B cell (primary cell): ENCODE measurements around the gene FAM13C. TPM values are rescaled to one million over a fixed set of nuclear protein-coding genes. Genes with fewer than 3 reads are reported as not detected.

Experiments used
- ATAC-seq: fragments of 200-7000 bp; cut with Tn5 transposase; one replicate; pipeline ENCODE4 v1.10.0; 2021; ENCODE audit warnings: low read depth, mild to moderate bottlenecking, moderate number of reproducible peaks, moderate library complexity
- CTCF ChIA-PET: fragments of 350-600 bp; sonication (Branson Sonifier 250); formaldehyde crosslinking; loops from one replicate; lab custom pipeline; 2021; ENCODE audit warnings: antibody characterized with exemption, inconsistent platforms; lab: Charles Lee
- POLR2A ChIA-PET: fragments of 350-600 bp; sonication (Branson Sonifier 250); formaldehyde crosslinking; loops from one replicate; lab custom pipeline; 2021; ENCODE audit warnings: antibody characterized with exemption; lab: Charles Lee
- DNase-seq: peaks from one replicate; pipeline ENCODE4 v3.0.0; 2013
- H2AFZ ChIP-seq: 2 replicates; pipeline ENCODE4 v1.6.1; 2012; ENCODE audit warnings: mild to moderate bottlenecking, low read depth, low read length; ENCODE audit not compliant: insufficient read depth, poor library complexity, severe bottlenecking
- H3K27ac ChIP-seq, 2 donors: 1 replicate in 1 of 2; 2 replicates in 1 of 2; pipeline ENCODE4 v1.5.1; 2012 to 2013; ENCODE audit warnings: low read length in 2 of 2, mild to moderate bottlenecking in 2 of 2, moderate library complexity in 1 of 2
- H3K27me3 ChIP-seq, 4 experiments: fragments of 200-600 bp in 1 of 4; sonication (generic) in 1 of 4; replicated peaks in 1 of 4; 1 replicate in 2 of 4; 2 replicates in 2 of 4; pipeline versions ENCODE4 v1.6.1 to v1.7.0; 2013 to 2016; ENCODE audit warnings: low read length in 3 of 4, mild to moderate bottlenecking in 2 of 4, mixed read lengths in 1 of 4, moderate library complexity in 1 of 4; ENCODE audit not compliant: insufficient read depth in 4 of 4, control insufficient read depth in 3 of 4; ENCODE audit errors: control extremely low read depth in 1 of 4
- H3K36me3 ChIP-seq, 2 experiments: replicated peaks in 1 of 2; 1 replicate in 1 of 2; 2 replicates in 1 of 2; pipeline versions ENCODE4 v1.6.1 to v1.7.1; 2013; ENCODE audit warnings: low read length in 1 of 2; ENCODE audit not compliant: insufficient read depth in 2 of 2, control insufficient read depth in 1 of 2; ENCODE audit errors: control extremely low read depth in 1 of 2, extremely low read depth in 1 of 2
- H3K4me1 ChIP-seq, 2 donors: fragments of 200-600 bp in 1 of 2; sonication (generic) in 1 of 2; 1 replicate in 1 of 2; 2 replicates in 1 of 2; pipeline versions ENCODE4 v1.5.1 to v1.6.1; 2013 to 2017; ENCODE audit warnings: low read length in 2 of 2; ENCODE audit not compliant: control insufficient read depth in 2 of 2, insufficient read depth in 2 of 2
- H3K4me2 ChIP-seq: replicated peaks from 2 replicates; pipeline ENCODE3; 2012; ENCODE audit warnings: mild to moderate bottlenecking, low read depth, low read length; ENCODE audit not compliant: poor library complexity, severe bottlenecking
- H3K4me3 ChIP-seq, 5 experiments: fragments of 200-600 bp in 1 of 5; sonication (generic) in 1 of 5; 1 replicate in 3 of 5; 2 replicates in 2 of 5; pipeline versions ENCODE4 v1.5.1 to v1.7.0; 2011 to 2016; ENCODE audit warnings: low read length in 4 of 5, mild to moderate bottlenecking in 4 of 5, low read depth in 2 of 5, control low read depth in 1 of 5, moderate library complexity in 1 of 5; ENCODE audit not compliant: insufficient read depth in 1 of 5; ENCODE audit errors: control extremely low read depth in 1 of 5, extremely low read depth in 1 of 5
- H3K79me2 ChIP-seq: fragments of 200-600 bp; sonication (generic); one replicate; pipeline ENCODE4 v1.6.0; 2016; ENCODE audit warnings: low read length; ENCODE audit not compliant: control insufficient read depth, insufficient read depth
- H3K9ac ChIP-seq: fragments of 200-600 bp; sonication (generic); 2 replicates; pipeline ENCODE4 v1.6.1; 2017; ENCODE audit warnings: mild to moderate bottlenecking, low read length, moderate library complexity
- H3K9me3 ChIP-seq, 3 donors: one replicate each; pipeline versions ENCODE4 v1.6.1 to v1.7.1; 2013; ENCODE audit warnings: low read length in 2 of 3; ENCODE audit not compliant: control insufficient read depth in 2 of 3, insufficient read depth in 1 of 3; ENCODE audit errors: control extremely low read depth in 1 of 3
- H4K20me1 ChIP-seq: 2 replicates; pipeline ENCODE4 v1.6.0; 2012; ENCODE audit warnings: mild to moderate bottlenecking, low read length; ENCODE audit not compliant: insufficient read depth, control insufficient read depth, poor library complexity, severe bottlenecking
- H3K27ac Mint-ChIP-seq: one replicate; pipeline ENCODE4 v1.8.0; 2021; ENCODE audit warnings: mixed read lengths
- H3K27me3 Mint-ChIP-seq: one replicate; pipeline ENCODE4 v1.8.0; 2021; ENCODE audit warnings: mixed read lengths
- H3K4me1 Mint-ChIP-seq: one replicate; pipeline ENCODE4 v1.8.0; 2021; ENCODE audit warnings: mixed read lengths
- H3K4me3 Mint-ChIP-seq: one replicate; pipeline ENCODE4 v1.8.0; 2021; ENCODE audit warnings: mixed read lengths
- H3K9me3 Mint-ChIP-seq: one replicate; pipeline ENCODE4 v1.8.0; 2022; ENCODE audit warnings: mixed read lengths; ENCODE audit not compliant: insufficient read depth
- EZH2 ChIP-seq: IDR thresholded peaks from 2 replicates; pipeline ENCODE4 v1.6.1; 2012; ENCODE audit warnings: borderline replicate concordance, low read depth, mild to moderate bottlenecking, moderate library complexity, low read length; ENCODE audit not compliant: insufficient read depth, poor library complexity, severe bottlenecking
- WGBS: methylation state at CpG from one replicate; pipeline ENCODE4 v1.1.5; 2013; ENCODE audit warnings: missing lambda C conversion rate; ENCODE audit not compliant: insufficient coverage; 5-methylcytosine and 5-hydroxymethylcytosine counted together
- intact Hi-C: fragments of 100-400 bp; cut with micrococcal nuclease; formaldehyde crosslinking; loops from one replicate; pipeline ENCODE4 v1.10.0; 2022
- polyA plus RNA-seq: library from polyadenylated mRNA; depleted of rRNA; stranded (reverse); fragments of >200 nt; gene quantifications from 2 replicates; pipeline ENCODE4 v1.2.3, GENCODE V29; 2012
- total RNA-seq, 2 donors: library from RNA; stranded (reverse); fragments of 120-200 nt in 1 of 2; gene quantifications; 1 replicate in 1 of 2; 2 replicates in 1 of 2; pipeline versions ENCODE4 v1.2.3 to v1.2.4, GENCODE V29; 2013 to 2022
- TF ChIP-seq, protein P1 (sequence below): fragments of 200-600 bp; IDR thresholded peaks from one replicate; pipeline ENCODE4 v1.8.0; 2022; ENCODE audit warnings: antibody characterized with exemption, mild to moderate bottlenecking

FAM13C gene
- total and polyA plus RNA-seq, 2 donors (not counting 1 experiment from before 2014, with no cell fraction given), result not detected

DNA sequence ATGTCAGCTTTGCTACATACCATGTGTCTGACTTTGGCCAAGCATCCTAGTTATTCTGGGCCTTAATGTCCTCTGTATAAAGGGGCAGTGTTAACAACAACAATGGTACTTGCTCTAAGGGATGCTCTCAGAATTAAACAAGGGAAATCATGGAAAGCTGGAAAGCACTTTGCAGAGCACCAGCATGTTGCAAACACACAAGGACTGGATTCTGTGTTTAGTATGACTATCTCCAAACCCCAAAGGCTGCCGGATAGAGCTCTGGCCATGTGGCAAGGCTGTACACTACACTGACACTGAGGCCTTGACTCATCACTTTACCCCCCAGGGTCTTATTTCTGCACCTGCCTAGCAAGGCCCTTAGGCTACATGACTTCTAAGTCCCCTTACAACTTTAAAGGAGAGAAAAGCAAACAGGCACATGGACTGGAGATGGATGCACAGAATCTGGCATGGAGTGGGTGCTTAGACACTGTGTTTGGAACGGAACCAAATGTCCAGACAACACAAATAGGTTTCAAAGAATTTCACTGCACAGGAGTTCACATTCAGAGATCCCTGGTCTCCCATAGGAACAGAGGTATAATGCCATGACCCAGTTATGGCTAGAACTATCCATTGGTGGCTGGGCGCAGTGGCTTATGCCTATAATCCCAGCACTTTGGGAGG, 74.6 kb downstream of the FAM13C start:
- H3K27me3 Mint-ChIP-seq, result peaks cover 4% of the 10 kb centered on the region
- Histone ChIP-seq H2AFZ (no peak overlapping the region), H3K27ac (no peak overlapping the region), H4K20me1 (no peaks in the 10 kb centered on the region), H3K4me2 (no peak overlapping the region), H3K27me3 (no peaks in the 10 kb centered on the region), H3K9ac (no peak overlapping the region), H3K4me1 (no peaks in the 10 kb centered on the region), H3K9me3 (no peaks in the 10 kb centered on the region), H3K79me2 (no peaks in the 10 kb centered on the region), H3K4me3 (no peak overlapping the region), H3K36me3 (no peaks in the 10 kb centered on the region)
- no peak overlapping the region for H3K4me3 Mint-ChIP-seq
- H3K27ac Mint-ChIP-seq, result no peak overlapping the region
- WGBS, result 93% methylated on average over 3 of the region's 3 CpGs
- CTCF ChIA-PET, result no interaction called here
- no peaks in the 10 kb centered on the region for H3K4me1 Mint-ChIP-seq
- H3K9me3 Mint-ChIP-seq, result peaks cover 2% of the 10 kb centered on the region
- TF ChIP-seq, protein P1, sequence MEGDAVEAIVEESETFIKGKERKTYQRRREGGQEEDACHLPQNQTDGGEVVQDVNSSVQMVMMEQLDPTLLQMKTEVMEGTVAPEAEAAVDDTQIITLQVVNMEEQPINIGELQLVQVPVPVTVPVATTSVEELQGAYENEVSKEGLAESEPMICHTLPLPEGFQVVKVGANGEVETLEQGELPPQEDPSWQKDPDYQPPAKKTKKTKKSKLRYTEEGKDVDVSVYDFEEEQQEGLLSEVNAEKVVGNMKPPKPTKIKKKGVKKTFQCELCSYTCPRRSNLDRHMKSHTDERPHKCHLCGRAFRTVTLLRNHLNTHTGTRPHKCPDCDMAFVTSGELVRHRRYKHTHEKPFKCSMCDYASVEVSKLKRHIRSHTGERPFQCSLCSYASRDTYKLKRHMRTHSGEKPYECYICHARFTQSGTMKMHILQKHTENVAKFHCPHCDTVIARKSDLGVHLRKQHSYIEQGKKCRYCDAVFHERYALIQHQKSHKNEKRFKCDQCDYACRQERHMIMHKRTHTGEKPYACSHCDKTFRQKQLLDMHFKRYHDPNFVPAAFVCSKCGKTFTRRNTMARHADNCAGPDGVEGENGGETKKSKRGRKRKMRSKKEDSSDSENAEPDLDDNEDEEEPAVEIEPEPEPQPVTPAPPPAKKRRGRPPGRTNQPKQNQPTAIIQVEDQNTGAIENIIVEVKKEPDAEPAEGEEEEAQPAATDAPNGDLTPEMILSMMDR, result no peak
- no peak for TF ChIP-seq EZH2
- intact Hi-C loops, result no loop called here
- DNase-seq (no peak), ATAC-seq (no peak)
- POLR2A ChIA-PET, result no interaction called here

DNA sequence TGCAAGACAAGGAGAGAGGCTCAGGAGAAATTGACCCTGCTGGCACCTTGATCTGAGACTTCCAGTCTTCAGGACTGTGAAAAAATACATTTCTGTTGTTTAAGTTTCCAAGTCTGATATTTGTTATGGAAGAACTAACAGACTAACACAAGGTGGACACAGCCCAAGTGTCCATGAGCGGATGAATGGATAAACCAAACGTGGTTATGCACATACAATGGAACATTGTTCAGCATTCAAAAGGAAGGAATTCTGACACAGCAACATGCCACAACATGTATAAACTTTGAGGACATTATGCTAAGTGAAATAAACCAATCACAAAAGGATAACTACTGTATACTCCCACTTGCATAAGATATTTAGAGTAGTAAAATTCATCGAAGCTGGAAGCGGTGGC, 76.5 kb downstream of the FAM13C start:
- Histone ChIP-seq H2AFZ (no peak overlapping the region), H3K79me2 (no peaks in the 10 kb centered on the region), H3K27ac (no peak overlapping the region), H3K36me3 (no peaks in the 10 kb centered on the region), H3K4me3 (no peak overlapping the region), H3K4me1 (no peaks in the 10 kb centered on the region), H3K4me2 (no peak overlapping the region), H3K9ac (no peak overlapping the region), H3K9me3 (no peaks in the 10 kb centered on the region), H3K27me3 (no peaks in the 10 kb centered on the region), H4K20me1 (no peaks in the 10 kb centered on the region)
- Mint-ChIP-seq H3K4me1 (no peaks in the 10 kb centered on the region), H3K27me3 (peaks cover 4% of the 10 kb centered on the region), H3K27ac (no peak overlapping the region), H3K9me3 (peaks cover 2% of the 10 kb centered on the region), H3K4me3 (no peak overlapping the region)
- CTCF ChIA-PET, result interaction anchor here (0.9 kb wide), 1 partner anchor 17 kb away, joined by 3 read pairs; no protein-coding TSS in a partner anchor
- WGBS, result 90% methylated on average over 3 of the region's 4 CpGs
- no peak for TF ChIP-seq EZH2
- TF ChIP-seq, protein P1, result no peak
- ATAC-seq, result no peak
- no peak for DNase-seq
- POLR2A ChIA-PET, result no interaction called here
- intact Hi-C loops, result no loop called here
